HK-2 (cell line): ENCODE data around the gene GNPTAB.
"Not testable (repeated sequence)": the region's sequence is repeated elsewhere in the genome, so short reads cannot be mapped to it uniquely, and the experiment has no call there.

Source experiments
- DNase-seq: peaks from one replicate; pipeline ENCODE4 v3.0.0-alpha.2; 2018; ENCODE audit not compliant: unreplicated experiment

The GNPTAB gene

GRCh38 chr12:101737476-101737875 lies 93.3 kb downstream of the GNPTAB start:
- DNase-seq = no peak

GRCh38 chr12:101734482-101734881 lies 96.3 kb downstream of the GNPTAB start:
- not testable (repeated sequence) for DNase-seq

GRCh38 chr12:101733166-101733565 lies 97.6 kb downstream of the GNPTAB start:
- DNase-seq = no peak

GRCh38 chr12:101732318-101732717 lies 98.4 kb downstream of the GNPTAB start:
- no peak for DNase-seq

- DNase-seq = no peak
Observed at GRCh38 chr12:101729842-101730241, 100.9 kb downstream of the GNPTAB start.

GRCh38 chr12:101727098-101727497 lies 103.7 kb downstream of the GNPTAB start:
- DNase-seq = no peak

- DNase-seq = no peak
Observed at GRCh38 chr12:101722392-101722791, 108.4 kb downstream of the GNPTAB start.

GRCh38 chr12:101720118-101720517 lies 110.6 kb downstream of the GNPTAB start:
- no peak for DNase-seq

DNA sequence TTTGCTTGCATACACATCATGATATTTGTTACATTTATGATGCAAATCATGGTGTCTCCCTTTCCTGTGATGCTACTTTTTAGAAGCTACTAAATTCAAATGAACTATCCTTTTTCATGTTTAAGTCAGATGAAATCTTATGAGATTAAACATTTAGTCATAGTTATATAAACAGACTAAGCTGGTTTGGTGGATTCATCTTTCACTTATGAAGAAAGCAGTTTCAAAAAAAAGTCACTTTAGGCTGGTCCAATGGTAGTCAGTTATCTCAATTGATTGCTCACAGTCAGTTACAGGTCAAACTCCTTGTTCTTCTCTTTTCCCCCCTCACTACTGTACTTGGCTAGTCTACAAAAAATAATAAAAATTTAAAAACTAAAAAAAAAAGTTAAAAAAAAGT lies 111.2 kb downstream of the GNPTAB start:
- DNase-seq = no peak

- no peak for DNase-seq
Observed at GRCh38 chr12:101714877-101715444, 115.8 kb downstream of the GNPTAB start.

DNA sequence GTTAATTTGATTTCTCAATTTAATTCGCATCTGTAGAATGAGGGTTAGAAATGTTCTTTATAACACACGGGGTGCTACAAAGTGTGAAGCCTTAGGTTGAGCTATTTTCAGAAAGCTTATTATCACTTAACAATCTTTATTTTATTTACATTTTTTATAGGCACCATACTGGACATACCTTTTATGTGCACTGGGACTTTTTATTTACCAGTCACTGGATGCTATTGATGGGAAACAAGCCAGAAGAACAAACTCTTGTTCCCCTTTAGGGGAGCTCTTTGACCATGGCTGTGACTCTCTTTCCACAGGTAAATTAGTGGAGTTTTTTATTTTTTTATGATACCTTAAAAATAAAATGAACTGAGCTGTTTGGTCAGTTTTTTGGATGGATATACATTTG lies 116.8 kb downstream of the GNPTAB start:
- no peak for DNase-seq

DNA sequence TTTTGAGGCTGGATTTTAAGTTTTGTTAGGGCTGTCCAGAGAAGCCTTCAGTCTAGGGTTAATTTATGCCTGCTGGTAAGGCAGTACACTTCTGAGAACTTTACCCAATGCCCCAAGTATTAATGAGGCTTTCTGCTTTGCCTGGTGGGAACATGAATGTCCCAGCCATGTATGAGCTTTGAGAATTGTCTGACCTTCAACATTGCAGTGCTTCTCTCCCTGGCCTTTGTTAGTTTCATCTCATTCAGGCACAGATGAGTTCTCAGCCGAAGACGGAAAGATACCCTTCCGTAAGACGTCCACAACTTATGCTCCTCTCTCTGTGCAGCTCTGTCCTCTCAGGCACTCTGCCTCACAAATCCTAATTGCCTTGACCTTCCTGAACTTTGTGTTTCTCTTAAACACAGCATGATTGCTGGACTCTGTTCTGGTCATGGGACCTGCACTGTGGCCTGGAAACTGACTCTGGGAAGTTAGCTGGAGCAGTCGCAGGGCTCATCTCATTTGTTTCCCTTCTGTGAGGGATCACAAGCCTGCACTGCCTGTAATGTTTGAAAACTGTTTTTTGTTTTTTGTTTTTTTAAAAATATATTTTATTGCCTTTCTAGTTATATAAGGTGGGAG lies 117.6 kb downstream of the GNPTAB start:
- DNase-seq = no peak

GRCh38 chr12:101710288-101710687 lies 120.5 kb downstream of the GNPTAB start:
- no peak for DNase-seq

DNA sequence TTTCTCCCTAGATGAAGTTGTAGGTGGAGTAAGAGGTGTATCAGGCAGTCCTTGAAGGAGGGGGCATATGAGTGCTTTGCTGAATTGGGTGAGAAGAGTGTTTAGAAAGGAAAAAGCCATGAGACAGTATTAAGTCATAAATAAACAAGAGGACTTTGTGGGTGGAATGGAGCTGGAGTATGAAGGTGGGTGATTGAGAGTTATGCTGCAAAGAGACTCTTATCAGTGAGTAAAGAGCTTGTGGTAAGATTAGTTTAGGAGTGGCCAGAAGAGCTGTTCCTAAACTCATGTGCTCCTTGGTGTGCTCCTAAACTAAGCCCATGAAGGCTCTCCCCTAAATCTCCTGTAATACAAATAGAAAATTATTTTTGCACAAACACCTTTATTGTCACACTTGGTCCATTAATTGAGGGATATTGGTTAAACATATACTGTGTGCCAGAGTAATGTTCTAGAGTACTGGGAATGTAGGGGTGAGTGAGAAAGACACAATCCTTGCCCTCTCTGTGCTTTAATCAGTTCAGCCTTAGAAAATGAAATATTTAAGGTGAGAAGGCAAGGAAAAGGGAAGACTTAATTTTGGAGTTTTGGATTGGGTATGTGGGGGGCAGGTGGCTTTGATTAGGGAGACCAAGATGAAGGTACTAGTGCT lies 123.5 kb downstream of the GNPTAB start:
- DNase-seq = no peak

- no peak for DNase-seq
Observed at GRCh38 chr12:101706403-101706802, 124.4 kb downstream of the GNPTAB start.

DNA sequence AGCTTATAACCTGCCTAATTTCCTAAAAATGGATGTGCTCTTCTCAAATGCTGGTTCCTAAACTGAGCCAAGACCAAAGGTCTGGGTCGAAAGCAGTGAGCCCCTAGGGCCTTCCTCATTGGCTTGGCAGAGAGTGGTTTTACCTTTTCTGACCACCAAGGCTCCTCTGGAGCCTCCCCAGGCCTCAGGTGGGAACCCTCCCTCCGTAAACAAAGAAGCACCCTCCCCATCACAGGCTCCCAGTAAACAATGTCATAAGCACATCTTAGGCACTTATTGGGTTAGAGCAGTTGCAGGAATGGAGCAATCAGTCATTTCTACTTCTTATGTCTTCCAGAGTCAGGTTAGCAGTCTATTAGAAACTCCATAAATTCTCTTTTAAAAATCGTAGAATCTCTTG lies 127.3 kb downstream of the GNPTAB start:
- no peak for DNase-seq

- DNase-seq = no peak
Observed at GRCh38 chr12:101700299-101700820, 130.4 kb downstream of the GNPTAB start.

- no peak for DNase-seq
Observed at GRCh38 chr12:101698800-101699347, 131.9 kb downstream of the GNPTAB start.

GRCh38 chr12:101697930-101698799 lies 132.6 kb downstream of the GNPTAB start:
- DNase-seq = peak; percentile 51

DNA sequence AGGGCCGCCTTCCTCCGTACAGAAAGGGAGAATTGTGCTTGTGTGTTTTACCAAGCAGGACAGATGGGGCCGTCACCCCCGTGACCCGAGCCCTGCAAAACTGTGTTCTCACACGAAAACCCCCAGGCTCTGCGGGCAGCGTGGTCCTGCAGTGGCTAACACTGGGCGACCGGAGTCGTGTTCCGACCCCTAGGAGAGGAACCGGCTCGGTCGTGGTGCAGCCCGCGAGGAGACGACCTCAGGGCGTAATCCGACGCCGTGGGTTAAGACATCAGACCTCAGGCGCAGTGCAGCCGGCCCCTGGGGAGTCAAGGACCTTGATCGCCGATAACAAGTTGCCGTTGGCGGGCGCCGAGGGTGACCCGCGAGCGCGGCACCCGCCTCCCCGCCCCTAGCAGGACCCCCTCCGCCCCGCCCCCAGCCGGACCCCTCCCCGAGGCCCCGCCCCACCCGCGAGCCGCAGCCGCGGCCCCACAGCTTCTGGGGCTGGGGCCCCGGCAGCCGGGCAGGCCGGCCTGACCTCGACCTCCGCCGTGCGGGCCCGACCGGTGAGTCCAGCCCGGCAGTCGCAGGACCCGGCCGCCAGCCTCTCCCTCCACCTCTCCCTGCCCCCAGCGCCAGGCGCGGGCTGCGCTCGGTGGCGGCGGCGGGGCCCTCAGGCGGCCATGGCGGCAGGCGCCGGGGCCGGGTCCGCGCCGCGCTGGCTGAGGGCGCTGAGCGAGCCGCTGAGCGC lies 133.4 kb downstream of the GNPTAB start, which contains the start of gene CHPT1:
Gene CHPT1 (plus strand): TSS at position 444 of the 733 bp plus-strand sequence. CDS start 222 bp downstream, at position 666.
- DNase-seq = peak; percentile 66
